GM15510 (cell line): ENCODE results near the gene PLEKHA5.

Source experiments
- POLR2A ChIP-seq: IDR thresholded peaks from 3 replicates; pipeline ENCODE4 v1.6.1; 2011; ENCODE audit warnings: borderline replicate concordance; ENCODE audit not compliant: insufficient read length; ENCODE audit errors: extremely low read depth

The PLEKHA5 gene

DNA sequence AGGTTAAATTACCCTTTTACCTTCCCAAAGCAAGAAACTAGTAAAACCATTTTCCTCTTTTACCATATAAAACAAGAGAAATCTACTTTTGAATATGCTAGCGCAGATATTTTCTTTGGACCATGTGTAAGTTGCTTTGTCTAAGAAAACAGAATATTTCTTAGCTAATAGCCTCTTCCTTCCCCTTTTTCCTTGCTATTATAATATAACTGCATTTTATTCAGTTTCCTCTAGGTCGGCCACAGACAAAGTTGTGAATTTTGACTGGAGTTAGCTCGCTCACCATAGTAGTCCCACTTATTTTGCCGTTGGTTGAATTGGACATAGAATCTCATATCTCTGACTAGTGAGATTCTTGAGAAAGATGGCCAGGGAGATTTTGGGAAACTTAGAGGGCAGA, 115.6 kb downstream of the PLEKHA5 start:
- TF ChIP-seq POLR2A, result no peak

DNA sequence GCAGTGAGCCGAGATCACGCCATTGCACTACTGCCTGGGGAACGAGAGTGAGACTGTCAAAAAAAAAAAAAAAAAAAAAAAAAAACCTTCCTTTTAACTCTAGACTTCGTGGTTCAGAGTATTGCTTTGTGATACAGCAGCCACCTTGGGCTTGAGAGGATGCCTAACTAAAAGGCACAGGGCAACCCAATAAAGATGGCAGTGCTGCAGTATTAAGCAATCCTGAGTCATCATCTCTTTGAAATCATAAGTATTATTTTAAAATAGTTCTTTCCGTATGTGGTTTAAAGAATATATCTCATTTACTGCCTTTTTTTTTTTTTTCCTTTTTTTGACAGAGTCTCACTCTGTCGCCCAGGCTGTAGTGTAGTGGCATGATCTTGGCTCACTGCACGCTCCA, 116.1 kb downstream of the PLEKHA5 start:
- no peak for TF ChIP-seq POLR2A

GRCh38 chr12:19246933-19247332, 117.4 kb downstream of the PLEKHA5 start:
- TF ChIP-seq POLR2A, result no peak

- no peak for TF ChIP-seq POLR2A
Measured at GRCh38 chr12:19248929-19249602, 119.5 kb downstream of the PLEKHA5 start.

- no peak for TF ChIP-seq POLR2A
Measured at GRCh38 chr12:19251481-19252132, 122.1 kb downstream of the PLEKHA5 start.

DNA sequence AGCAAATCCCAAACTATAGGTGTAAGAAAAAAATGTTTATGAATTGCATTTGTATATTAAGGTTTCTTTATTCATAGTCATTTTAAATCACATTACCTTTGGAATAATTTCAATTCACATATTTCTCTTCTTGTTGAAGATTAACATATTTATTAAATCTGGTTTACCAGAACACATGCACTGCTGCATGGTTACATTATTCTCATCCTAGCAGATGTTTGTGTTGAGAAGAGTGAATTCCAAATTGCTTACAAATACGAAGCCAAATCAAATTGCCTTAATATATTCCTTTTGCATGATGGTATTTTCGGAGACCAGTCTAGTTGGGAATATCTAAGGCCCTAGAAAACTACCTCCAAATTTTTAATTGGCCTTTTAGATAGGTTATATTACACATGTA, 130.6 kb downstream of the PLEKHA5 start:
- no peak for TF ChIP-seq POLR2A

DNA sequence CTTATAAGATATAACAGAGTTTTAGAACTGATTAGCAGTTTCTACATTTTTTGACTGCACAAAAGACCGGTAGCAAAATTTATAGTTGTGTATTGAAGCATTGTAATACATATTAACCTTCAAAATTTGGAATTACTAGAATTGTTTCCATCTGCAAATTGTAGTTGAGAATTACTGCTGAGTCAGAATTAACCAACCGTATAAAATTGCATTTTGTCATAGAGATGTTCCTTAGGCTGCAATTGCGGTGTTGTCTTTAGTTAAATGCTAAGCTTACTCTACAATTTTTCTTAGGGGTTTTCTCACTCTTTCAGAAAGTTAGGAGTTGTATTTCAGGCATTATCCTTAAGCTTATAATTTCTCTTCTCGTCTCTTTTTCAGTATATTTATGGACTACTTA, 132.2 kb downstream of the PLEKHA5 start:
- TF ChIP-seq POLR2A, result no peak

GRCh38 chr12:19263672-19264071, 134.1 kb downstream of the PLEKHA5 start:
- TF ChIP-seq POLR2A, result no peak

DNA sequence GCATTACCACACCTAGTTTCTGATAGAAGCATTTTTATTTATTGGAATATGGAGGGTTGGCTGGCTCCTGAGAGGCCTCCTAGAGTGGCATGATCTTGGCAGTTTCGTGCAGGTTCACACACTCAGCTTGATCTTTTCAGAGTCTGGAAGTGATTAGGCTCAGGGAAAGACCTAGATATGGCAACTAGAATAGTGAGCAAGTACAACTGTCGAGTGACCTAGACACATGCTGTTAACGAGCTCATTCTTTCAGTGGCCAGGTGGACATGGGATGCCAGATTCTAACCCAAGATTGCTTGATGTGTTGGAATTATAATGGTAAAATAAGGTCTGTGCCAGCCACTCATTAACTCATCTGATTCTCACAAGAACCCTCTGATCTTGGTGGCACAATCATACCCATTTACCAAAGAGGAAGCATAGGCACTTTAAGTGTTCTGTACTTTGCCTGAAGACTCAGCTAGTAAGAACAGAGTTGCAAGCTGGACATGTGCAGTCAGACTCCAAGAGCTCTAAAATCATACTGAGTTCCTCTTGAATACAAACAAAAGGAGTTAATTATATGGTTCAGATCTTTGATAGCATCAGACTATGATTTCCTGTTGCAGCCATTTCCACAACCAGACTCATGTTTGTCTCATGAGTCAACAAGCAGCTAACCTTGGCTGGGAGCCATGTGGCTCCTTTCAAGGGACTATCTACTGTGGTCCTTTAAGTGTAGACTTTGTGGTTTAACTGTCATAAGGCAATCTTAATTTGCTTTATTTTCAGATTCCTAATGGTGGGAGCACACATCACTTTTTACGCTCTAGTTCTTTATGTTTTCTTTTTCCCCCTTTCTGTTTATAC, 144.2 kb downstream of the PLEKHA5 start:
- TF ChIP-seq POLR2A, result no peak

DNA sequence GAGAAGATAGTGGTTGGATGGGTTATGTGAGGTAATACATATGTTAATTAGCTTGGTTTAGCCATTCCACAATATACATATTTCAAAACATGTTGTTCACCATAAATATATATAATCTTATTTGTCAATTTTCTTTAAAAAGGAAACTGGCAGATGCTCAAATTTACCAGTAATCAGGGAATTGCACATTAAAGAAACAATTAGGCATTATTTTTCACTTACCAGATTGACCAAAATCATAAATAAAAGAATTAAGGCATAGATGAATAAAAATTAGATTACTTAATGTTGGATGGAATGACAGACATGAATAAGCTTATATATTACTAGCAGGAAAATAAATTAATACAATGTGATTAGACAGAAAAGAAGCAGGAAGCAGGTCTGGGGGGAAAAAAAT, 147.2 kb downstream of the PLEKHA5 start:
- TF ChIP-seq POLR2A, result no peak

DNA sequence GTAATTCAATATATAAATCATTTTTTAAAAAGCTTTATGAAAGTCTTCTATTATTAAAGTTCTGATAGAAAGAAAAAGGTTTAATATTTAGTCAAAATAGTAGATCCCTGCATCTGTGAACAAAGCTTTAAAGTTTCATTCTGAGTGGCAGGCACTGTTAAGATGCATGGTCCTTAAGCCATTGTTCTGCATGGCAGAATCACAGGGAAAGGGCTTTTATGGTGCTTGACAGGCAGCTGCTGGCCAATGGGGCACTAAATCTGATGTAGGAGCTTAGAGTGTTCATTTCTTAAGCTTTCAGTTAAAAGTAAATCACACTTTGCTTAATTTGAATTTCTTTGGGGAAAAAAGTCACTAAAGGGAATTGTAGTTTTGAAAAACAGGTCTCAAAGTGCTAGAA, 148.2 kb downstream of the PLEKHA5 start:
- no peak for TF ChIP-seq POLR2A

- TF ChIP-seq POLR2A, result no peak
Measured at GRCh38 chr12:19278407-19278806, 148.9 kb downstream of the PLEKHA5 start.

GRCh38 chr12:19282133-19282699, 152.7 kb downstream of the PLEKHA5 start:
- no peak for TF ChIP-seq POLR2A

DNA sequence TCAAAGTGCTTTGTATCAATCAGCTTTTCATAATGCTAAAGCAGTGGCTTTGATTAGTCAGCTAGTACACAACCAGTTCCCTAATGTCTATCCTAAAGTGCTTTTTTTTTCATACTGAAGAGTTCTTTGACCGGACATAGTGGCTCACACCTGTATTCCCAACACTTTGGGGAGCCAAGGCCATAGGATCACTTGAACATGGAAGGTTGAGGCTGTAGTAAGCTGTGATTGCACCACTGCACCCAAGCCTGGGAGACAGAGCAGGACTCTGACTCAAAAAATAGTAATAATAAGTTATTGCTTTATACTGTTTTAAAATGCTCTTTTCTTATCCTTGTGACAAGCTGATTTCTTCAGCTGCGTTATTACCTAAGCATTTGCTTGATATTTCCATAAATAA, 155.1 kb downstream of the PLEKHA5 start:
- TF ChIP-seq POLR2A, result no peak

GRCh38 chr12:19285793-19286448, 156.4 kb downstream of the PLEKHA5 start:
- no peak for TF ChIP-seq POLR2A

DNA sequence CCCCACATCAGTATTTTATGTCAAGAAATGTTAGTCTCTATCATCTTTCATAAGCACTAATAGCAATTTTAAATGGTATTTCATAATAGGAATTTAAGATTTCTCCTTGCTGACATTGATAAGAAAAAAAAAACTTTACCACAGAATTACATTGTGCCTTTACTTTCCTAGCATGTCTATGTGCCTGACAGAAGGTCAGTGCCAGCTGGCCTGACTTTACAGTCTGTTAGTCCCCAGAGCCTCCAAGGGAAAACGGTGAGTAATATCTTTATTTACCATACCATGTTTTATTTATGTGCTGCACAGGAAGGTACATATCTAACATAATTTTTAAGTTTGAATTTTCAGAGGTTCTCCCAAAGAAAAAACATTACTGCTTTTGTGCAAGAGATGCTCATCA, 157.8 kb downstream of the PLEKHA5 start:
- no peak for TF ChIP-seq POLR2A

- TF ChIP-seq POLR2A, result no peak
Measured at GRCh38 chr12:19288161-19288560, 158.6 kb downstream of the PLEKHA5 start.
